Type B pancreatic cell (in vitro differentiated cells): Measurements from ENCODE around the gene ACSF3. TPM values are rescaled to one million over a fixed set of nuclear protein-coding genes. Genes with fewer than 3 reads are reported as not detected.

Source experiments
- DNase-seq: peaks from one replicate; pipeline ENCODE4 v3.0.0; 2021; ENCODE audit warnings: mixed read lengths; ENCODE audit not compliant: unreplicated experiment; ENCODE audit errors: extremely low spot score
- H3K27ac Mint-ChIP-seq: 2 replicates; pipeline ENCODE4 v1.8.0; 2021; ENCODE audit warnings: mild to moderate bottlenecking, mixed read lengths
- H3K27me3 Mint-ChIP-seq: 2 replicates; pipeline ENCODE4 v1.8.0; 2021; ENCODE audit warnings: mixed read lengths
- H3K36me3 Mint-ChIP-seq: 2 replicates; pipeline ENCODE4 v1.8.0; 2021; ENCODE audit warnings: mixed read lengths
- H3K4me1 Mint-ChIP-seq: one replicate; pipeline ENCODE4 v1.8.0; 2021; ENCODE audit warnings: mixed read lengths; ENCODE audit not compliant: unreplicated experiment
- H3K4me3 Mint-ChIP-seq: 2 replicates; pipeline ENCODE4 v1.8.0; 2021; ENCODE audit warnings: mild to moderate bottlenecking, mixed read lengths
- H3K9me3 Mint-ChIP-seq: 2 replicates; pipeline ENCODE4 v1.8.0; 2021; ENCODE audit warnings: mixed read lengths
- total RNA-seq: library from RNA; stranded (reverse); gene quantifications from 2 replicates; pipeline ENCODE4 v1.2.1, GENCODE V29; 2021; ENCODE audit warnings: low replicate concordance
- TF ChIP-seq, protein P1 (sequence below): fragments of 200-600 bp; sonication (generic); conservative IDR thresholded peaks from 2 replicates; pipeline ENCODE4 v1.5.0; 2021; ENCODE audit warnings: antibody characterized with exemption, mild to moderate bottlenecking

Gene ACSF3
- total RNA-seq, 1 donor from 2014 or later: 29.0 TPM

DNA sequence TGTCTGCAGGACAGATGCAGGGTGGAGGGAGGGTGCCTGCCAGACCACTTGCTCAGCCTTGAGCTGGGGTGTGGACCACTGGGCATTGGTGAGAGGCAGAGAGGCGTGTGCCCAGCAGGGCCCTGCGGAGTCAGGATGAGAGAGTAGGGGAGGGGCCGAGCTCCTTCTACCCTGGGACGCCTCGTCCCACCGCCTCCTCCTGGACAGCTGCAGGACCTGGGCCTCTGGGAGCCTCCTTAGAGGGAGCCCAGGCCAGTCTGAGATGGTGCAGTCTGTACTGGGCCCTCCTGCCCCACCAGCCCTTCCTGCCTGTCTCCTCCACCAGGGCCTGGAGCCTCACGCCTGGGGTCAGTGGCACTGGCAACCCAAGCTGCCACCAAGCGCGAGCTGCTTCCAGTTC is 35.9 kb upstream of the ACSF3 start:
- TF ChIP-seq, protein P1, sequence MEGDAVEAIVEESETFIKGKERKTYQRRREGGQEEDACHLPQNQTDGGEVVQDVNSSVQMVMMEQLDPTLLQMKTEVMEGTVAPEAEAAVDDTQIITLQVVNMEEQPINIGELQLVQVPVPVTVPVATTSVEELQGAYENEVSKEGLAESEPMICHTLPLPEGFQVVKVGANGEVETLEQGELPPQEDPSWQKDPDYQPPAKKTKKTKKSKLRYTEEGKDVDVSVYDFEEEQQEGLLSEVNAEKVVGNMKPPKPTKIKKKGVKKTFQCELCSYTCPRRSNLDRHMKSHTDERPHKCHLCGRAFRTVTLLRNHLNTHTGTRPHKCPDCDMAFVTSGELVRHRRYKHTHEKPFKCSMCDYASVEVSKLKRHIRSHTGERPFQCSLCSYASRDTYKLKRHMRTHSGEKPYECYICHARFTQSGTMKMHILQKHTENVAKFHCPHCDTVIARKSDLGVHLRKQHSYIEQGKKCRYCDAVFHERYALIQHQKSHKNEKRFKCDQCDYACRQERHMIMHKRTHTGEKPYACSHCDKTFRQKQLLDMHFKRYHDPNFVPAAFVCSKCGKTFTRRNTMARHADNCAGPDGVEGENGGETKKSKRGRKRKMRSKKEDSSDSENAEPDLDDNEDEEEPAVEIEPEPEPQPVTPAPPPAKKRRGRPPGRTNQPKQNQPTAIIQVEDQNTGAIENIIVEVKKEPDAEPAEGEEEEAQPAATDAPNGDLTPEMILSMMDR: no peak
- peaks cover 12% of the 10 kb centered on the region for H3K27me3 Mint-ChIP-seq
- DNase-seq: no peak
- H3K4me1 Mint-ChIP-seq: no peaks in the 10 kb centered on the region
- H3K9me3 Mint-ChIP-seq: no peaks in the 10 kb centered on the region
- no peak overlapping the region for H3K27ac Mint-ChIP-seq
- H3K36me3 Mint-ChIP-seq: no peaks in the 10 kb centered on the region
- no peak overlapping the region for H3K4me3 Mint-ChIP-seq

DNA sequence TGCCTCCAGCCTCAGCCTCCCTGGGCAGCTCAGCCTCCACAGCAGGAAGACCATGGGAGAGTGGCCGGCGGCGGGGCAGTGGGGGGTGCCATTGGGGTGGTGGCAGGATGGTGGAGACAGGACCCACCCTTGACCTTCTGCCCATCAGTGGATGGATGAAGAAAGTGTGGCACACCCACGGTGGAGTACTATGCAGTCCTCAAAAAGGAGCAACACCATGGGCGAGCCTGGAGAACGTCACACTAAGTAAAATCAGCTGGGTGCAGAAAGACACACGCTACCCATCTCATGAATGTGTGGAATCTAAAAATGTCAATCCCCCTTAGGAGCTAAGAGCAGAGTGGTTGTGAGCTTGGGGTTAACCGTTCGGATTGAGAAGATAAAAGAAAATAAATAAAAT is 34.8 kb upstream of the ACSF3 start:
- TF ChIP-seq, protein P1: no peak
- DNase-seq: no peak
- no peaks in the 10 kb centered on the region for H3K36me3 Mint-ChIP-seq
- H3K27me3 Mint-ChIP-seq: peaks cover 12% of the 10 kb centered on the region
- no peak overlapping the region for H3K4me3 Mint-ChIP-seq
- no peak overlapping the region for H3K27ac Mint-ChIP-seq
- H3K9me3 Mint-ChIP-seq: no peaks in the 10 kb centered on the region
- H3K4me1 Mint-ChIP-seq: no peaks in the 10 kb centered on the region

DNA sequence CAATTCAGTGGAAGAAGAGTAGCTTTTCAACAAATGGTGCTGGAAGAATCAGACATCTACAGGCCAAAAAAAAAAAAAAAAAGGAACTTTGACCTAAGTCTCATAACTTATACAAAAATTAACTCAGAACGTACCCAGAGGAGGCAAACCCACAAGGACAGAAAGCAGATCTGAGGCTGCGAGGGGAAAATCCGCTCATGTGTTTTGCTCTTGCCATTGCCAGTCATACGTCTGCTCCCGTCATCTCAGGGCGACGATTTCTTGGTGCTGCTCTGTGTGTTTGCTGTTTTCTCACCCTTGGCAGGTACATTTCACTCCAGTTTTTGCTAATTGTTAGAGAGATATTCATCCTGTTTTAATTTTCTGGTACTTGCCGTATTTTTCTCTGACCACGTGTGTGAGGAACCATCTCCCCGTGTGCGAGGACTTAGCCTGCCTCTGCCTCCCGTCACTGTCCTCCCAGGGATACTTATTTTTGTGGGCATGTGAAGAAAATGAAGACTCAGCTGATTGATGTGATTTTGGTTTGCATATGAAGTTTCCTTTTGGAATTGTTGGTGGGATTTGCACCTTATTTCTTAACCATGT is 33.4 kb upstream of the ACSF3 start:
- H3K36me3 Mint-ChIP-seq: no peaks in the 10 kb centered on the region
- no peaks in the 10 kb centered on the region for H3K9me3 Mint-ChIP-seq
- TF ChIP-seq, protein P1: no peak
- H3K27ac Mint-ChIP-seq: no peak overlapping the region
- H3K4me3 Mint-ChIP-seq: no peak overlapping the region
- H3K4me1 Mint-ChIP-seq: no peaks in the 10 kb centered on the region
- no peak for DNase-seq
- H3K27me3 Mint-ChIP-seq: peaks cover 12% of the 10 kb centered on the region

DNA sequence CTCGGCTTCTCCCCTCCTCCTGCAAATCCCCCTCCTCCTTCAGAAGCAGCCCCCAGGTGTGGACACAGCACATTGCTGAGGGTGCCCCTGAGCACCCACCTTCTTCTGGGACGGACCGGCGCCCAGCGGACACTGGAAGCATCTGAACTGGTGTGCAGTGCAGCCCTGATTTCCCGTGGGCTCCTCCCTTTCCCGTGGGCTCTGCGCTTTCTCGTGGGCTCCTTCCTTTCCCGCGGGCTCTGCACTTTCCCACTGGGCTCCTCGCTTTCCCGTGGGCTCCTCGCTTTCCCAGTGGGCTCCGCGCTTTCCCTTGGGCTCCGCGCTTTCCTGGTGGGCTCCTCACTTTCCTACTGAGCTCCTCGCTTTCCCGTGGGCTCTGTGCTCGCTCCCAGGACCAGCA is 32.6 kb upstream of the ACSF3 start:
- no peak for DNase-seq
- Mint-ChIP-seq H3K4me1 (no peaks in the 10 kb centered on the region), H3K27ac (no peak overlapping the region)

DNA sequence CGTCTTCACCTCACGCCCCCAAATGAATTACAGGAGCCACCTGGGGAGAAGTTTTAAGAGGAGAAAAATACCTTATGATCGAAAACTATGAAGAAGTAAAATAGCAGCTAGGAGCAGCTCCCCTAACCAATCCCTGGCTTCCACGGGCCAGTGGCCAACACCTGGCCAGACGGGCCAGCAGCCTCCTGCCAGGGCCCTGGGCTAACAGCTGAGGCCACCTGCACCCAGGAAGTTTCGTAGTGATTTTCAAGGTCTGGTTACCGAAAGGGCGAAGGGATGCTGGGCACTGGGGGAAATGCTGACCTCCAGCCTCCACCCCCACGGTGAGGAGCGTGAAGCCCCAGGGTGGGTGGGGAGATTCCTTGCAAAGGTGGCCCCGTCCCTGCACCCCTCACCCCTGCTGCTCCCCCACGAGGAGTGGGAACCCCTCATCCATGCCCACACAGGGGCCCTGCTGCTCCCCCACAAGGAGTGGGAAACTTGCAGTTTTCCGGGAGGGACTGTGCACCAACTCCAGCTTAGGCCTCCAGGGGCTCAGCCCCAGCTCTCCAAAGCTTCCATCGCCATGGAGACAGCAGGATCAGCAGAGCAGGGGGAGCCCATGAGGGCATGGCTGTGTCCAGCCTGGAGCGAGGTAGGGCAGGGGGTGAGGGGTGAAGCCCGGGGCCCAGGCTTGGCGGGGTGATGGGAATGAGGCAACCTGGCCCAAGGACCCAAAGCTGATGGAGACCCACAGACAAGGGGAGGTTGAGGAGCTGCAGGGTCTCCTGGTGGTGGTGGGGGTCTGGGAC is 31.9 kb upstream of the ACSF3 start:
- no peak overlapping the region for H3K4me3 Mint-ChIP-seq
- no peak overlapping the region for H3K27ac Mint-ChIP-seq
- no peaks in the 10 kb centered on the region for H3K9me3 Mint-ChIP-seq

More for the DNA sequence above, 32.6 kb upstream of the ACSF3 start:
- Mint-ChIP-seq H3K27me3 (peaks cover 15% of the 10 kb centered on the region), H3K36me3 (no peaks in the 10 kb centered on the region), H3K4me3 (no peak overlapping the region), H3K9me3 (no peaks in the 10 kb centered on the region)
- TF ChIP-seq, protein P1: no peak

More for the DNA sequence above, 31.9 kb upstream of the ACSF3 start:
- no peak for DNase-seq
- H3K36me3 Mint-ChIP-seq: no peaks in the 10 kb centered on the region
- H3K27me3 Mint-ChIP-seq: peaks cover 16% of the 10 kb centered on the region
- no peaks in the 10 kb centered on the region for H3K4me1 Mint-ChIP-seq
- TF ChIP-seq, protein P1: no peak
